ENCODE data around the gene CCDC13. TPM values are rescaled to one million over a fixed set of nuclear protein-coding genes. Genes with fewer than 3 reads are reported as not detected.

Gene CCDC13
- total and polyA plus RNA-seq, 2 donors (not counting 3 experiments of a cell fraction or from before 2014, with no cell fraction given): 0.36 to 0.82 TPM

GRCh38 chr3:42814914-42815507 is 42.0 kb upstream of the CCDC13 start:
- no peaks in the 10 kb centered on the region for H3K9me1 ChIP-seq (replicated peaks; ENCODE audit: control insufficient read depth, extremely low read depth, insufficient read depth, low read length)
- H3K4me1 ChIP-seq (ENCODE audit: control insufficient read depth, extremely low read depth, insufficient read depth, low read length): no peaks in the 10 kb centered on the region
- no peak overlapping the region for H3K4me2 ChIP-seq (ENCODE audit: insufficient read depth, low read length)
- no peaks in the 10 kb centered on the region for H4K20me1 ChIP-seq (replicated peaks; ENCODE audit: control insufficient read depth, extremely low read depth, insufficient read depth, low read length)
- TF ChIP-seq MAX (IDR thresholded peaks at IDR 0.05; ENCODE audit: insufficient read depth, insufficient read length) (no peak), POLR2AphosphoS5 (IDR thresholded peaks at IDR 0.05; ENCODE audit: insufficient read depth, low read depth, low read length) (no peak), EZH2 (IDR thresholded peaks at IDR 0.05; ENCODE audit: borderline replicate concordance, low read depth, low read length, severe bottlenecking) (no peak), MYC (IDR thresholded peaks at IDR 0.05; ENCODE audit: low read depth, low read length) (no peak), JUN (IDR thresholded peaks at IDR 0.05; ENCODE audit: borderline replicate concordance, insufficient read depth, insufficient read length, low read depth) (no peak), FOS (IDR thresholded peaks at IDR 0.05; ENCODE audit: borderline replicate concordance, insufficient read depth, low read length) (no peak), POLR2A (IDR thresholded peaks at IDR 0.05; ENCODE audit: low read depth, low read length) (no peak), GATA2 (IDR thresholded peaks at IDR 0.05; ENCODE audit: insufficient read depth, insufficient read length, low read depth, low read length) (no peak)
- TF ChIP-seq, protein P1, sequence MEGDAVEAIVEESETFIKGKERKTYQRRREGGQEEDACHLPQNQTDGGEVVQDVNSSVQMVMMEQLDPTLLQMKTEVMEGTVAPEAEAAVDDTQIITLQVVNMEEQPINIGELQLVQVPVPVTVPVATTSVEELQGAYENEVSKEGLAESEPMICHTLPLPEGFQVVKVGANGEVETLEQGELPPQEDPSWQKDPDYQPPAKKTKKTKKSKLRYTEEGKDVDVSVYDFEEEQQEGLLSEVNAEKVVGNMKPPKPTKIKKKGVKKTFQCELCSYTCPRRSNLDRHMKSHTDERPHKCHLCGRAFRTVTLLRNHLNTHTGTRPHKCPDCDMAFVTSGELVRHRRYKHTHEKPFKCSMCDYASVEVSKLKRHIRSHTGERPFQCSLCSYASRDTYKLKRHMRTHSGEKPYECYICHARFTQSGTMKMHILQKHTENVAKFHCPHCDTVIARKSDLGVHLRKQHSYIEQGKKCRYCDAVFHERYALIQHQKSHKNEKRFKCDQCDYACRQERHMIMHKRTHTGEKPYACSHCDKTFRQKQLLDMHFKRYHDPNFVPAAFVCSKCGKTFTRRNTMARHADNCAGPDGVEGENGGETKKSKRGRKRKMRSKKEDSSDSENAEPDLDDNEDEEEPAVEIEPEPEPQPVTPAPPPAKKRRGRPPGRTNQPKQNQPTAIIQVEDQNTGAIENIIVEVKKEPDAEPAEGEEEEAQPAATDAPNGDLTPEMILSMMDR (IDR thresholded peaks at IDR 0.05; ENCODE audit: extremely low read depth in 1 of 2, insufficient read depth in 1 of 2, low read depth in 1 of 2, low read length in 2 of 2): no peak
- intact Hi-C loops (cut with micrococcal nuclease) (no loop called here), dilution Hi-C loops (cut with MboI; ENCODE audit: extremely low pct_ligation_motif_present, low sequenced_read_pairs) (no loop called here)
- FAIRE-seq: no peak
- H3K9me3 ChIP-seq (replicated peaks; ENCODE audit: control insufficient read depth, insufficient read depth, low read length): no peaks in the 10 kb centered on the region
- no TSS peak for BruUV-seq (replicated peaks)
- no peak overlapping the region for H3K9ac ChIP-seq (replicated peaks; ENCODE audit: extremely low read depth, insufficient read depth, low read length)
- H3K27ac ChIP-seq (ENCODE audit: insufficient read depth, low read depth, low read length): no peak overlapping the region
- H2AFZ ChIP-seq (ENCODE audit: low read depth, low read length): no peak overlapping the region
- ChIA-PET CTCF (interaction anchor here (1.2 to 1.7 kb wide), 2 partner anchors 10 to 24 kb away, joined by 4 to 5 read pairs; no protein-coding TSS in a partner anchor), POLR2A (no interaction called here)
- H3K4me3 ChIP-seq (replicated peaks in 1 of 3; ENCODE audit: insufficient read depth in 1 of 3, low read depth in 1 of 3, low read length in 3 of 3): no peak overlapping the region
- H3K79me2 ChIP-seq (ENCODE audit: control insufficient read depth, insufficient read depth, low read length): no peaks in the 10 kb centered on the region
- peaks cover 13 to 21% of the 10 kb centered on the region in 2 experiments for H3K27me3 ChIP-seq (ENCODE audit: control insufficient read depth in 2 of 2, insufficient read depth in 2 of 2, low read length in 2 of 2)
- no peaks in the 10 kb centered on the region for H3K36me3 ChIP-seq (ENCODE audit: control insufficient read depth in 2 of 2, extremely low read depth in 1 of 2, insufficient read depth in 2 of 2, low read length in 2 of 2)
- DNase-seq (ENCODE audit: low read depth, low spot score): no peak

Data from endothelial cell of umbilical vein (primary cell).